HepG2 (cell line): ENCODE measurements around the gene SETD2. TPM values are rescaled to one million over a fixed set of nuclear protein-coding genes. Genes with fewer than 3 reads are reported as not detected.

Source experiments
- ERF ChIP-seq: IDR thresholded peaks from 2 replicates; pipeline ENCODE4 v1.6.1; 2018; ENCODE audit warnings: missing biosample characterization, missing genetic modification reagents
- FOXK1 ChIP-seq: sonication (generic); formaldehyde crosslinking; IDR thresholded peaks from 2 replicates; pipeline ENCODE4 v1.4.0; 2020; ENCODE audit warnings: low read depth, missing genetic modification reagents, borderline replicate concordance
- ISL2 ChIP-seq: sonication (generic); formaldehyde crosslinking; IDR thresholded peaks from 2 replicates; pipeline ENCODE4 v1.5.0; 2020; ENCODE audit warnings: missing genetic modification reagents
- SALL1 ChIP-seq: sonication (generic); formaldehyde crosslinking; IDR thresholded peaks from 2 replicates; pipeline ENCODE4 v1.8.0; 2022; ENCODE audit warnings: mild to moderate bottlenecking, missing genetic modification reagents
- SIN3A ChIP-seq: IDR thresholded peaks from 2 replicates; pipeline ENCODE4 v1.6.1; 2011; ENCODE audit warnings: low read depth, mild to moderate bottlenecking, control low read depth, low read length, borderline replicate concordance
- SPEN ChIP-seq: sonication (generic); formaldehyde crosslinking; IDR thresholded peaks from 2 replicates; pipeline ENCODE4 v1.5.1; 2020; ENCODE audit warnings: low read depth, mild to moderate bottlenecking, missing genetic modification reagents
- TBP ChIP-seq: sonication (generic); formaldehyde crosslinking; IDR thresholded peaks from 2 replicates; pipeline ENCODE4 v1.5.0; 2020; ENCODE audit warnings: missing genetic modification reagents
- TCF7L2 ChIP-seq: IDR thresholded peaks from 2 replicates; pipeline ENCODE4 v1.6.1; 2011; ENCODE audit warnings: mild to moderate bottlenecking, low read depth, low read length, moderate library complexity
- ZBTB38 ChIP-seq: sonication (generic); formaldehyde crosslinking; IDR thresholded peaks from 2 replicates; pipeline ENCODE4 v1.5.1; 2020; ENCODE audit warnings: mild to moderate bottlenecking, missing genetic modification reagents
- ZFYVE20 ChIP-seq: sonication (generic); formaldehyde crosslinking; IDR thresholded peaks from 2 replicates; pipeline ENCODE4 v1.8.0; 2023; ENCODE audit warnings: low read depth, mild to moderate bottlenecking, moderate library complexity, missing genetic modification reagents, borderline replicate concordance
- ZMYM4 ChIP-seq: sonication (generic); formaldehyde crosslinking; IDR thresholded peaks from 2 replicates; pipeline ENCODE4 v1.8.1; 2023; ENCODE audit warnings: mild to moderate bottlenecking, missing genetic modification reagents
- ZNF264 ChIP-seq: sonication (generic); formaldehyde crosslinking; IDR thresholded peaks from 2 replicates; pipeline ENCODE4 v1.4.0; 2020; ENCODE audit warnings: missing genetic modification reagents
- ZNF460 ChIP-seq: sonication (generic); formaldehyde crosslinking; IDR thresholded peaks from 2 replicates; pipeline ENCODE4 v1.5.1; 2020; ENCODE audit warnings: missing genetic modification reagents, mild to moderate bottlenecking, borderline replicate concordance
- ZNF615 ChIP-seq: sonication (generic); formaldehyde crosslinking; IDR thresholded peaks from 2 replicates; pipeline ENCODE4 v1.5.0; 2020; ENCODE audit warnings: mild to moderate bottlenecking, missing genetic modification reagents, borderline replicate concordance
- ZSCAN9 ChIP-seq: IDR thresholded peaks from 2 replicates; pipeline ENCODE4 v1.6.1; 2016; ENCODE audit warnings: borderline replicate concordance
- polyA plus RNA-seq, 8 experiments: library from polyadenylated mRNA; depleted of rRNA in 3 of 8; stranded (reverse) in 7 of 8; unstranded in 1 of 8; fragments of >200 nt; fragmentation: Illumina TruSeq in 4 of 8; extraction: Trizol in 4 of 8; gene quantifications; 2 replicates each; pipeline versions ENCODE4 v1.2.1 to v1.2.3, GENCODE V29; 2011 to 2016; ENCODE audit warnings: low read depth in 4 of 8, missing spikeins in 1 of 8, mixed read lengths in 1 of 8; ENCODE audit not compliant: insufficient read depth in 1 of 8
- total RNA-seq, 5 experiments: library from RNA; depleted of rRNA; stranded (reverse); fragments of >200 nt; fragmentation: Illumina TruSeq; extraction: Trizol; gene quantifications; 2 replicates each; pipeline ENCODE4 v1.2.3, GENCODE V29; 2016; ENCODE audit warnings: low read depth in 1 of 5
- TF ChIP-seq, protein P1 (sequence below): sonication (generic); formaldehyde crosslinking; IDR thresholded peaks from 2 replicates; pipeline ENCODE4 v1.4.0; 2020; ENCODE audit warnings: missing genetic modification reagents
- TF ChIP-seq, protein P2 (sequence below): sonication (generic); formaldehyde crosslinking; IDR thresholded peaks from 2 replicates; pipeline ENCODE4 v1.9.0; 2021; ENCODE audit warnings: missing genetic modification reagents, borderline replicate concordance
- TF ChIP-seq, protein P3 (sequence below): sonication (generic); formaldehyde crosslinking; IDR thresholded peaks from 2 replicates; pipeline ENCODE4 v1.8.1; 2023; ENCODE audit warnings: mild to moderate bottlenecking, moderate library complexity, missing genetic modification reagents
- TF ChIP-seq, protein P4 (sequence below): IDR thresholded peaks from 2 replicates; pipeline ENCODE4 v1.6.1; 2018; ENCODE audit warnings: missing genetic modification reagents
- TF ChIP-seq, protein P5 (sequence below): IDR thresholded peaks from 2 replicates; pipeline ENCODE4 v1.6.1; 2016; ENCODE audit warnings: low read depth, control low read depth

SETD2 gene
- total and polyA plus RNA-seq, 2 of the 13 experiments (the other 11 are each of a cell fraction or from before 2014, with no cell fraction given): 14.2 to 24.2 TPM

DNA sequence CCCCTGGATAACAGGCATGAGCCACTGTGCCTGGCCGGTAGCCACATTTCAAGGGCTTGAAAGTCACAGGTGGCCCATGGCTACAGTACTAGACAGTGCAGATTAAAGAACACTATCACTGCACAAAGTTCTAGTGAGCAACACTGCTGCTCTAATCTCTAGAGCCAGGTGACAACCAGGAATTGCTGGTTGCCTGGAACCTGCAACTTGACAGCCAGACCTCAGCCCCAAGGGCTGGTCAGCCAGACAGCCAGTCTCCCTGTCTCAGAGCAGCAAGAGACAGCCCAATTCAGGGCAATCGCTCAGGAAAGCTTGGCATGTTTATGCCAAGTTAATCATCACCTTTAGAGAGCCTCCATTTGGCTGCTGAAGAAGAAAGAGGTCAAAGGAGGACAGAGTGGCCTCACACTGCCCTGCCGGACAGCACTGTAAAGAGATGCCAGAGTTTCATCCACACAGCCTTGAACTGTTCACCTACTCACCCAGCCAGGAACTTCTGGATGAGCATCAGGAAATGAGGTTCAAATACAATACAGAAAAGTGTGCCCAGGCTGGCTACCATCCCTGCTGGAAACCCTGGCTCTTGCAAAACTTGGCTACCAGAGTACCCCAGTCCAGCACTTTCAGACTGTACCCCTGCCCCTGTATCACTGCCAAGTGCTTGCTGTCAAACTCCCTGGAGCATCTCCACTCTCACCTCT, 193.4 kb downstream of the SETD2 start (continued):
- TF ChIP-seq, protein P1, sequence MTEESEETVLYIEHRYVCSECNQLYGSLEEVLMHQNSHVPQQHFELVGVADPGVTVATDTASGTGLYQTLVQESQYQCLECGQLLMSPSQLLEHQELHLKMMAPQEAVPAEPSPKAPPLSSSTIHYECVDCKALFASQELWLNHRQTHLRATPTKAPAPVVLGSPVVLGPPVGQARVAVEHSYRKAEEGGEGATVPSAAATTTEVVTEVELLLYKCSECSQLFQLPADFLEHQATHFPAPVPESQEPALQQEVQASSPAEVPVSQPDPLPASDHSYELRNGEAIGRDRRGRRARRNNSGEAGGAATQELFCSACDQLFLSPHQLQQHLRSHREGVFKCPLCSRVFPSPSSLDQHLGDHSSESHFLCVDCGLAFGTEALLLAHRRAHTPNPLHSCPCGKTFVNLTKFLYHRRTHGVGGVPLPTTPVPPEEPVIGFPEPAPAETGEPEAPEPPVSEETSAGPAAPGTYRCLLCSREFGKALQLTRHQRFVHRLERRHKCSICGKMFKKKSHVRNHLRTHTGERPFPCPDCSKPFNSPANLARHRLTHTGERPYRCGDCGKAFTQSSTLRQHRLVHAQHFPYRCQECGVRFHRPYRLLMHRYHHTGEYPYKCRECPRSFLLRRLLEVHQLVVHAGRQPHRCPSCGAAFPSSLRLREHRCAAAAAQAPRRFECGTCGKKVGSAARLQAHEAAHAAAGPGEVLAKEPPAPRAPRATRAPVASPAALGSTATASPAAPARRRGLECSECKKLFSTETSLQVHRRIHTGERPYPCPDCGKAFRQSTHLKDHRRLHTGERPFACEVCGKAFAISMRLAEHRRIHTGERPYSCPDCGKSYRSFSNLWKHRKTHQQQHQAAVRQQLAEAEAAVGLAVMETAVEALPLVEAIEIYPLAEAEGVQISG (CRISPR knock-in tag): peak; percentile 61
- TF ChIP-seq ERF (peak; percentile 85), ZMYM4 (CRISPR knock-in tag) (peak; percentile 61), ZNF460 (CRISPR knock-in tag) (no peak; the same call in 1 of the 2 replicates), ZNF615 (CRISPR knock-in tag) (no peak), ZFYVE20 (CRISPR knock-in tag) (no peak), TBP (CRISPR knock-in tag) (no peak), ZSCAN9 (CRISPR knock-in tag) (0 out of 2 replicates have a peak, but pooled peaks have one; percentile 51), ZBTB38 (CRISPR knock-in tag) (peak; percentile 55; the same call in 1 of the 2 replicates), SPEN (peak; percentile 62; the same call in 1 of the 2 replicates), ISL2 (CRISPR knock-in tag) (peak; percentile 86), FOXK1 (peak; percentile 93), SALL1 (CRISPR knock-in tag) (peak; percentile 96), TCF7L2 (no peak), ZNF264 (CRISPR knock-in tag) (peak; percentile 86), SIN3A (peak; percentile 43; the same call in 1 of the 2 replicates)
- TF ChIP-seq, protein P2, sequence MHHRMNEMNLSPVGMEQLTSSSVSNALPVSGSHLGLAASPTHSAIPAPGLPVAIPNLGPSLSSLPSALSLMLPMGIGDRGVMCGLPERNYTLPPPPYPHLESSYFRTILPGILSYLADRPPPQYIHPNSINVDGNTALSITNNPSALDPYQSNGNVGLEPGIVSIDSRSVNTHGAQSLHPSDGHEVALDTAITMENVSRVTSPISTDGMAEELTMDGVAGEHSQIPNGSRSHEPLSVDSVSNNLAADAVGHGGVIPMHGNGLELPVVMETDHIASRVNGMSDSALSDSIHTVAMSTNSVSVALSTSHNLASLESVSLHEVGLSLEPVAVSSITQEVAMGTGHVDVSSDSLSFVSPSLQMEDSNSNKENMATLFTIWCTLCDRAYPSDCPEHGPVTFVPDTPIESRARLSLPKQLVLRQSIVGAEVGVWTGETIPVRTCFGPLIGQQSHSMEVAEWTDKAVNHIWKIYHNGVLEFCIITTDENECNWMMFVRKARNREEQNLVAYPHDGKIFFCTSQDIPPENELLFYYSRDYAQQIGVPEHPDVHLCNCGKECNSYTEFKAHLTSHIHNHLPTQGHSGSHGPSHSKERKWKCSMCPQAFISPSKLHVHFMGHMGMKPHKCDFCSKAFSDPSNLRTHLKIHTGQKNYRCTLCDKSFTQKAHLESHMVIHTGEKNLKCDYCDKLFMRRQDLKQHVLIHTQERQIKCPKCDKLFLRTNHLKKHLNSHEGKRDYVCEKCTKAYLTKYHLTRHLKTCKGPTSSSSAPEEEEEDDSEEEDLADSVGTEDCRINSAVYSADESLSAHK (CRISPR knock-in tag): no peak
- TF ChIP-seq, protein P3, sequence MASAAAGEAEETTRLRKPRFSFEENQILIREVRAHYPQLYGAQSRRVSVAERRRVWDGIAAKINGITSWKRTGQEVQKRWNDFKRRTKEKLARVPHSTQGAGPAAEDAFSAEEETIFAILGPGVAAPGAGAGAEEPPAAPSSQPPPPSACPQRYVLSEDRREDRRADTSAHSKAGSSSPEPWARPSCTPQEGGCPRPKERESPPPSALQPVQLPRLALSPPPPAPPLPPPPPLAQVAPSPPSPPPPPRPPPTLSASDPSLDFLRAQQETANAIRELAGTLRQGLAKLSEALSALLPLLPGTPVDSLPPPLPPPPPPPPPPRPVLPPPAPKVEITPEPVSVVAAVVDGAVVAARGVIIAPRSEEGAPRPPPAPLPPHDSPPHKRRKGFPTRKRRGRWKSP: peak; percentile 68
- TF ChIP-seq, protein P4, sequence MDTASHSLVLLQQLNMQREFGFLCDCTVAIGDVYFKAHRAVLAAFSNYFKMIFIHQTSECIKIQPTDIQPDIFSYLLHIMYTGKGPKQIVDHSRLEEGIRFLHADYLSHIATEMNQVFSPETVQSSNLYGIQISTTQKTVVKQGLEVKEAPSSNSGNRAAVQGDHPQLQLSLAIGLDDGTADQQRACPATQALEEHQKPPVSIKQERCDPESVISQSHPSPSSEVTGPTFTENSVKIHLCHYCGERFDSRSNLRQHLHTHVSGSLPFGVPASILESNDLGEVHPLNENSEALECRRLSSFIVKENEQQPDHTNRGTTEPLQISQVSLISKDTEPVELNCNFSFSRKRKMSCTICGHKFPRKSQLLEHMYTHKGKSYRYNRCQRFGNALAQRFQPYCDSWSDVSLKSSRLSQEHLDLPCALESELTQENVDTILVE (CRISPR knock-in tag): no peak
- TF ChIP-seq, protein P5, sequence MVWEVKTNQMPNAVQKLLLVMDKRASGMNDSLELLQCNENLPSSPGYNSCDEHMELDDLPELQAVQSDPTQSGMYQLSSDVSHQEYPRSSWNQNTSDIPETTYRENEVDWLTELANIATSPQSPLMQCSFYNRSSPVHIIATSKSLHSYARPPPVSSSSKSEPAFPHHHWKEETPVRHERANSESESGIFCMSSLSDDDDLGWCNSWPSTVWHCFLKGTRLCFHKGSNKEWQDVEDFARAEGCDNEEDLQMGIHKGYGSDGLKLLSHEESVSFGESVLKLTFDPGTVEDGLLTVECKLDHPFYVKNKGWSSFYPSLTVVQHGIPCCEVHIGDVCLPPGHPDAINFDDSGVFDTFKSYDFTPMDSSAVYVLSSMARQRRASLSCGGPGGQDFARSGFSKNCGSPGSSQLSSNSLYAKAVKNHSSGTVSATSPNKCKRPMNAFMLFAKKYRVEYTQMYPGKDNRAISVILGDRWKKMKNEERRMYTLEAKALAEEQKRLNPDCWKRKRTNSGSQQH: peak; percentile 63; the same call in 1 of the 2 replicates
